OCI-LY3 (cell line): ENCODE data around the gene PACRG.

Experiments
- H2AFZ ChIP-seq: fragments of 200-600, 300-600 bp; shearing (Covaris generic); 2 replicates; pipeline ENCODE4 v1.6.0; 2014; ENCODE audit warnings: antibody characterized with exemption, low read depth, low read length
- H3K27ac ChIP-seq: fragments of 200-600, 300-600 bp; sonication (generic); 2 replicates; pipeline ENCODE4 v1.5.1; 2014; ENCODE audit warnings: mild to moderate bottlenecking, low read length, moderate library complexity, mixed read lengths
- H3K27me3 ChIP-seq: fragments of 200-600, 300-600 bp; sonication (generic); 2 replicates; pipeline ENCODE4 v1.6.1; 2014; ENCODE audit warnings: low read depth, low read length, mixed read lengths
- H3K36me3 ChIP-seq: fragments of 200-600, 300-600 bp; sonication (generic); replicated peaks from 2 replicates; pipeline ENCODE3; 2014; ENCODE audit warnings: low read depth, low read length, mixed read lengths
- H3K4me1 ChIP-seq: fragments of 300-600, 200-600 bp; sonication (generic); 2 replicates; pipeline ENCODE4 v1.6.1; 2014; ENCODE audit warnings: low read length, mixed read lengths
- H3K4me2 ChIP-seq: fragments of 200-600, 300-600 bp; sonication (generic); 2 replicates; pipeline ENCODE4 v1.6.1; 2014; ENCODE audit warnings: low read length, mixed read lengths
- H3K4me3 ChIP-seq: fragments of 300-600, 200-600 bp; sonication (generic); 2 replicates; pipeline ENCODE4 v1.5.1; 2014; ENCODE audit warnings: antibody characterized with exemption, mild to moderate bottlenecking, low read length, moderate library complexity
- H3K79me2 ChIP-seq: fragments of 300-600, 200-600 bp; shearing (Covaris generic); 2 replicates; pipeline ENCODE4 v1.6.1; 2014; ENCODE audit warnings: mild to moderate bottlenecking, low read length, mixed read lengths
- H3K9ac ChIP-seq: fragments of 300-600, 200-600 bp; shearing (Covaris generic); 2 replicates; pipeline ENCODE4 v1.6.0; 2014; ENCODE audit warnings: mild to moderate bottlenecking, low read length, moderate library complexity
- H3K9me3 ChIP-seq: fragments of 200-600, 300-600 bp; shearing (Covaris generic); 2 replicates; pipeline ENCODE4 v1.6.1; 2014; ENCODE audit warnings: low read length, mixed read lengths; ENCODE audit not compliant: insufficient read depth
- H4K20me1 ChIP-seq: fragments of 200-600, 300-600 bp; sonication (generic); 2 replicates; pipeline ENCODE4 v1.6.1; 2016; ENCODE audit warnings: low read length, mixed read lengths; ENCODE audit not compliant: insufficient read depth
- CTCF ChIP-seq: fragments of 200-600, 300-600 bp; sonication (generic); IDR thresholded peaks from 2 replicates; pipeline ENCODE4 v1.5.1; 2014; ENCODE audit warnings: antibody characterized with exemption, low read length, low read depth
- EZH2phosphoT487 ChIP-seq: fragments of 200-600 bp; shearing (Covaris generic); IDR thresholded peaks from 2 replicates; pipeline ENCODE4 v1.6.1; 2018; ENCODE audit warnings: antibody characterized with exemption, mixed run types, low read depth

PACRG gene

GRCh38 chr6:162846723-162847122 is 118.9 kb downstream of the PACRG start:
- no peak overlapping the region for H3K9ac ChIP-seq
- no peaks in the 10 kb centered on the region for H4K20me1 ChIP-seq
- H3K9me3 ChIP-seq, result no peaks in the 10 kb centered on the region
- no peak overlapping the region for H2AFZ ChIP-seq
- H3K79me2 ChIP-seq, result no peaks in the 10 kb centered on the region
- H3K4me3 ChIP-seq, result no peak overlapping the region
- H3K4me2 ChIP-seq, result no peak overlapping the region
- H3K27me3 ChIP-seq, result no peaks in the 10 kb centered on the region
- TF ChIP-seq CTCF (no peak), EZH2phosphoT487 (no peak)
- H3K36me3 ChIP-seq, result no peaks in the 10 kb centered on the region
- H3K4me1 ChIP-seq, result no peaks in the 10 kb centered on the region
- no peak overlapping the region for H3K27ac ChIP-seq

GRCh38 chr6:162849269-162849668 is 121.5 kb downstream of the PACRG start:
- H3K27ac ChIP-seq, result no peak overlapping the region
- no peaks in the 10 kb centered on the region for H4K20me1 ChIP-seq
- no peak overlapping the region for H3K4me3 ChIP-seq
- H3K9me3 ChIP-seq, result no peaks in the 10 kb centered on the region
- TF ChIP-seq EZH2phosphoT487, result no peak
- TF ChIP-seq CTCF, result no peak
- no peaks in the 10 kb centered on the region for H3K27me3 ChIP-seq
- H3K4me1 ChIP-seq, result no peaks in the 10 kb centered on the region
- no peak overlapping the region for H2AFZ ChIP-seq
- H3K4me2 ChIP-seq, result no peak overlapping the region
- H3K36me3 ChIP-seq, result no peaks in the 10 kb centered on the region
- no peak overlapping the region for H3K9ac ChIP-seq
- no peaks in the 10 kb centered on the region for H3K79me2 ChIP-seq

- TF ChIP-seq EZH2phosphoT487, result no peak
- Histone ChIP-seq H3K9me3 (no peaks in the 10 kb centered on the region), H3K36me3 (no peaks in the 10 kb centered on the region), H3K4me1 (no peaks in the 10 kb centered on the region), H3K79me2 (no peaks in the 10 kb centered on the region), H3K27me3 (no peaks in the 10 kb centered on the region), H3K9ac (no peak overlapping the region), H2AFZ (no peak overlapping the region), H4K20me1 (no peaks in the 10 kb centered on the region), H3K27ac (no peak overlapping the region), H3K4me2 (no peak overlapping the region), H3K4me3 (no peak overlapping the region)
Measured at GRCh38 chr6:162852192-162852591, 124.4 kb downstream of the PACRG start.

- Histone ChIP-seq H3K9me3 (no peaks in the 10 kb centered on the region), H3K27ac (no peak overlapping the region), H3K79me2 (no peaks in the 10 kb centered on the region), H3K4me2 (no peak overlapping the region), H4K20me1 (no peaks in the 10 kb centered on the region), H3K36me3 (no peaks in the 10 kb centered on the region), H3K27me3 (no peaks in the 10 kb centered on the region), H3K4me1 (no peaks in the 10 kb centered on the region), H3K4me3 (no peak overlapping the region), H3K9ac (no peak overlapping the region), H2AFZ (no peak overlapping the region)
- no peak for TF ChIP-seq CTCF
- TF ChIP-seq EZH2phosphoT487, result no peak
Measured at GRCh38 chr6:162852840-162853577, 125.2 kb downstream of the PACRG start.
